GM23338 (cell line): ENCODE results near the gene SPTBN4. TPM values are rescaled to one million over a fixed set of nuclear protein-coding genes. Genes with fewer than 3 reads are reported as not detected.
A peak's percentile ranks its signal among the peaks of the same experiment; 100 is the strongest.

Source experiments
- ATAC-seq: fragments of 200-7000 bp; cut with Tn5 transposase; 3 replicates; pipeline ENCODE4 v1.9.1; 2020
- DNase-seq: peaks from one replicate; pipeline ENCODE4 v3.0.0-alpha.2; 2015; ENCODE audit warnings: low spot score
- H2AFZ ChIP-seq: fragments of 200-600 bp; sonication (generic); 2 replicates; pipeline ENCODE4 v1.8.0; 2016; ENCODE audit warnings: antibody characterized with exemption, mild to moderate bottlenecking, moderate library complexity
- H3F3A ChIP-seq: fragments of 200-600 bp; sonication (generic); replicated peaks from 2 replicates; pipeline ENCODE4 v1.8.0; 2017; ENCODE audit warnings: antibody characterized with exemption, mixed run types, low read depth
- H3K27ac ChIP-seq: fragments of 200-600 bp; sonication (generic); 2 replicates; pipeline ENCODE4 v1.6.1; 2016; ENCODE audit warnings: low read depth
- H3K27me3 ChIP-seq: fragments of 200-600 bp; sonication (generic); 2 replicates; pipeline ENCODE4 v1.8.0; 2016; ENCODE audit warnings: mild to moderate bottlenecking, mixed run types, moderate library complexity; ENCODE audit not compliant: insufficient read depth
- H3K36me3 ChIP-seq: fragments of 200-600 bp; sonication (generic); 2 replicates; pipeline ENCODE4 v1.8.0; 2016; ENCODE audit warnings: mild to moderate bottlenecking; ENCODE audit not compliant: insufficient read depth
- H3K4me1 ChIP-seq: fragments of 200-600 bp; sonication (generic); 2 replicates; pipeline ENCODE4 v1.8.0; 2016; ENCODE audit warnings: mild to moderate bottlenecking, moderate library complexity; ENCODE audit not compliant: insufficient read depth
- H3K4me2 ChIP-seq: fragments of 200-600 bp; sonication (generic); 2 replicates; pipeline ENCODE4 v1.7.1; 2017; ENCODE audit warnings: mixed run types
- H3K4me3 ChIP-seq: fragments of 200-600 bp; sonication (generic); 2 replicates; pipeline ENCODE4 v1.6.1; 2016; ENCODE audit warnings: mixed run types
- H3K79me2 ChIP-seq: fragments of 200-600 bp; sonication (generic); replicated peaks from 2 replicates; pipeline ENCODE4 v1.8.0; 2017; ENCODE audit warnings: mild to moderate bottlenecking; ENCODE audit not compliant: insufficient read depth
- H3K9me2 ChIP-seq: fragments of 200-600 bp; sonication (generic); 2 replicates; pipeline ENCODE4 v1.8.0; 2017; ENCODE audit not compliant: insufficient read depth
- H4K20me1 ChIP-seq: fragments of 200-600 bp; sonication (generic); replicated peaks from 2 replicates; pipeline ENCODE4 v1.8.0; 2017; ENCODE audit warnings: mild to moderate bottlenecking; ENCODE audit not compliant: insufficient read depth
- H3K27ac Mint-ChIP-seq: 2 replicates; pipeline ENCODE4 v1.8.0; 2020; ENCODE audit warnings: inconsistent platforms, mild to moderate bottlenecking, moderate library complexity, mixed read lengths
- H3K27me3 Mint-ChIP-seq: 3 replicates; pipeline ENCODE4 v1.8.0; 2022; ENCODE audit warnings: low read depth, mild to moderate bottlenecking, moderate library complexity, mixed read lengths, inconsistent platforms; ENCODE audit not compliant: insufficient read depth, poor library complexity
- H3K36me3 Mint-ChIP-seq: 3 replicates; pipeline ENCODE4 v1.8.0; 2021; ENCODE audit warnings: low read depth, mild to moderate bottlenecking, inconsistent platforms, moderate library complexity, mixed read lengths
- H3K4me1 Mint-ChIP-seq: 3 replicates; pipeline ENCODE4 v1.8.0; 2020; ENCODE audit warnings: mild to moderate bottlenecking, inconsistent platforms, mixed read lengths
- H3K4me3 Mint-ChIP-seq: 3 replicates; pipeline ENCODE4 v1.8.0; 2021; ENCODE audit warnings: moderate library complexity, mild to moderate bottlenecking, inconsistent platforms, mixed read lengths
- H3K9me3 Mint-ChIP-seq: 3 replicates; pipeline ENCODE4 v1.8.0; 2020; ENCODE audit warnings: moderate library complexity, mild to moderate bottlenecking, inconsistent platforms, mixed read lengths
- CREB1 ChIP-seq: fragments of 250-450 bp; sonication (Bioruptor Pico); IDR thresholded peaks from 2 replicates; pipeline ENCODE4 v1.5.0; 2020; ENCODE audit warnings: low read depth, mild to moderate bottlenecking, moderate library complexity
- CTCF ChIP-seq, 2 experiments: fragments of 200-600 bp in 1 of 2; sonication (generic) in 1 of 2; conservative IDR thresholded peaks; 2 replicates each; pipeline versions ENCODE4 v1.5.1 to v1.6.1; 2016 to 2017; ENCODE audit warnings: antibody characterized with exemption in 2 of 2, low read depth in 2 of 2, mild to moderate bottlenecking in 2 of 2, moderate library complexity in 1 of 2
- ETS1 ChIP-seq: IDR thresholded peaks from 2 replicates; pipeline ENCODE4 v1.6.1; 2016; ENCODE audit warnings: antibody characterized with exemption
- EZH2 ChIP-seq: fragments of 200-600 bp; sonication (generic); IDR thresholded peaks from one replicate; pipeline ENCODE4 v1.8.0; 2017; ENCODE audit warnings: antibody characterized with exemption, mild to moderate bottlenecking, low read depth; ENCODE audit not compliant: unreplicated experiment
- EZH2phosphoT487 ChIP-seq: fragments of 200-600 bp; sonication (generic); IDR thresholded peaks from one replicate; pipeline ENCODE4 v1.8.1; 2018; ENCODE audit warnings: antibody characterized with exemption; ENCODE audit not compliant: unreplicated experiment
- JUNB ChIP-seq: IDR thresholded peaks from one replicate; pipeline ENCODE4 v1.6.1; 2016; ENCODE audit warnings: antibody characterized with exemption; ENCODE audit not compliant: unreplicated experiment
- NANOG ChIP-seq: IDR thresholded peaks from 2 replicates; pipeline ENCODE4 v1.6.1; 2016; ENCODE audit warnings: antibody characterized with exemption, borderline replicate concordance
- POLR2AphosphoS5 ChIP-seq: IDR thresholded peaks from 2 replicates; pipeline ENCODE4 v1.6.1; 2016; ENCODE audit warnings: antibody characterized with exemption, low read depth
- STAT1 ChIP-seq: IDR thresholded peaks from one replicate; pipeline ENCODE4 v1.6.1; 2016; ENCODE audit warnings: antibody characterized with exemption; ENCODE audit not compliant: unreplicated experiment
- ZNF114 ChIP-seq: fragments of 250-450 bp; sonication (Bioruptor Pico); IDR thresholded peaks from 2 replicates; pipeline ENCODE4 v1.5.0; 2020; ENCODE audit warnings: mild to moderate bottlenecking, moderate library complexity
- ZNF331 ChIP-seq: fragments of 250-450 bp; sonication (Bioruptor Pico); IDR thresholded peaks from 2 replicates; pipeline ENCODE4 v1.5.0; 2020; ENCODE audit warnings: low read depth, mild to moderate bottlenecking, moderate library complexity
- polyA plus RNA-seq: library from polyadenylated mRNA; unstranded; fragments of >200 nt; fragmentation: Nextera tagmentation; extraction: Ambion mirVana; gene quantifications from 2 replicates; pipeline ENCODE4 v1.2.1, GENCODE V29; 2016
- total RNA-seq: library from RNA; depleted of rRNA; stranded (reverse); fragments of >200 nt; shearing (Covaris generic); gene quantifications from 2 replicates; pipeline ENCODE4 v1.2.3, GENCODE V29; 2014
- TF ChIP-seq, protein P1 (sequence below): IDR thresholded peaks from one replicate; pipeline ENCODE4 v1.6.1; 2018; ENCODE audit warnings: antibody characterized with exemption; ENCODE audit not compliant: unreplicated experiment
- TF ChIP-seq, protein P2 (sequence below): fragments of 250-450 bp; sonication (Bioruptor Pico); IDR thresholded peaks from 2 replicates; pipeline ENCODE4 v1.5.0; 2020; ENCODE audit warnings: mild to moderate bottlenecking, moderate library complexity

SPTBN4 gene
- total and polyA plus RNA-seq, 2 experiments from 2014 or later, result 1.6 to 2.3 TPM

DNA sequence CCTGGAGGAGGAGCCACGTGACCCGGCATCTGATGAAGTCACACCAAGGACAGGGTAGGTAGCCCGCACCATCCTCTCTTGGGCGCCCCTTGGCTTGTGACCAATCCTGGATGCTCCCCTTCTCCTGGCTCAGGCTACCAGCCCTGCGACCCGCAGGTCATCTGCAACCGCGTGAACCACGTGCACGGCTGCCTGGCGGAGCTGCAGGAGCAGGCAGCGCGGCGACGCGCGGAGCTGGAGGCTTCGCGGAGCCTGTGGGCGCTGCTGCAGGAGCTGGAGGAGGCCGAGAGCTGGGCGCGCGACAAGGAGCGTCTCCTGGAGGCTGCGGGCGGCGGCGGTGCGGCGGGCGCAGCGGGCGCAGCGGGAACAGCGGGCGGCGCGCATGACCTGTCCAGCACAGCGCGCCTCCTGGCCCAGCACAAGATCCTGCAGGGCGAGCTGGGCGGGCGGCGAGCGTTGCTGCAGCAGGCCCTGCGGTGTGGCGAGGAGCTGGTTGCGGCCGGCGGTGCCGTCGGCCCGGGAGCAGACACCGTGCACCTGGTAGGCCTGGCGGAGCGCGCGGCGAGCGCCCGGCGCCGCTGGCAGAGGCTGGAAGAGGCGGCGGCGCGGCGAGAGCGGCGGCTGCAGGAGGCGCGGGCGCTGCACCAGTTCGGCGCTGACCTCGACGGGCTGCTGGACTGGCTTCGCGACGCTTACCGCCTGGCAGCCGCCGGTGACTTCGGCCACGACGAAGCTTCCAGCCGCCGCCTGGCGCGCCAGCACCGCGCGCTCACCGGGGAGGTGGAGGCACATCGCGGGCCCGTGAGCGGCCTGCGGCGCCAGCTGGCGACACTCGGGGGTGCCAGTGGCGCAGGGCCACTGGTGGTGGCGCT is 45.9 kb downstream of the SPTBN4 start:
- Histone ChIP-seq H3K36me3 (no peaks in the 10 kb centered on the region), H4K20me1 (no peaks in the 10 kb centered on the region), H3K4me3 (peak overlapping the region; percentile 50), H3K79me2 (no peaks in the 10 kb centered on the region), H3K27me3 (peaks cover 83% of the 10 kb centered on the region), H3K4me2 (peak overlapping the region; percentile 73), H3K27ac (no peak overlapping the region), H3F3A (peaks cover 12% of the 10 kb centered on the region; the same call in 1 of the 2 replicates), H2AFZ (peak overlapping the region; percentile 96), H3K4me1 (no peaks in the 10 kb centered on the region), H3K9me2 (no peaks in the 10 kb centered on the region)
- peak; percentile 84 for ATAC-seq
- TF ChIP-seq, protein P1, sequence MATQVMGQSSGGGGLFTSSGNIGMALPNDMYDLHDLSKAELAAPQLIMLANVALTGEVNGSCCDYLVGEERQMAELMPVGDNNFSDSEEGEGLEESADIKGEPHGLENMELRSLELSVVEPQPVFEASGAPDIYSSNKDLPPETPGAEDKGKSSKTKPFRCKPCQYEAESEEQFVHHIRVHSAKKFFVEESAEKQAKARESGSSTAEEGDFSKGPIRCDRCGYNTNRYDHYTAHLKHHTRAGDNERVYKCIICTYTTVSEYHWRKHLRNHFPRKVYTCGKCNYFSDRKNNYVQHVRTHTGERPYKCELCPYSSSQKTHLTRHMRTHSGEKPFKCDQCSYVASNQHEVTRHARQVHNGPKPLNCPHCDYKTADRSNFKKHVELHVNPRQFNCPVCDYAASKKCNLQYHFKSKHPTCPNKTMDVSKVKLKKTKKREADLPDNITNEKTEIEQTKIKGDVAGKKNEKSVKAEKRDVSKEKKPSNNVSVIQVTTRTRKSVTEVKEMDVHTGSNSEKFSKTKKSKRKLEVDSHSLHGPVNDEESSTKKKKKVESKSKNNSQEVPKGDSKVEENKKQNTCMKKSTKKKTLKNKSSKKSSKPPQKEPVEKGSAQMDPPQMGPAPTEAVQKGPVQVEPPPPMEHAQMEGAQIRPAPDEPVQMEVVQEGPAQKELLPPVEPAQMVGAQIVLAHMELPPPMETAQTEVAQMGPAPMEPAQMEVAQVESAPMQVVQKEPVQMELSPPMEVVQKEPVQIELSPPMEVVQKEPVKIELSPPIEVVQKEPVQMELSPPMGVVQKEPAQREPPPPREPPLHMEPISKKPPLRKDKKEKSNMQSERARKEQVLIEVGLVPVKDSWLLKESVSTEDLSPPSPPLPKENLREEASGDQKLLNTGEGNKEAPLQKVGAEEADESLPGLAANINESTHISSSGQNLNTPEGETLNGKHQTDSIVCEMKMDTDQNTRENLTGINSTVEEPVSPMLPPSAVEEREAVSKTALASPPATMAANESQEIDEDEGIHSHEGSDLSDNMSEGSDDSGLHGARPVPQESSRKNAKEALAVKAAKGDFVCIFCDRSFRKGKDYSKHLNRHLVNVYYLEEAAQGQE, result no peak
- TF ChIP-seq ZNF331, result no peak
- TF ChIP-seq STAT1, result no peak
- TF ChIP-seq JUNB, result no peak
- no peak for TF ChIP-seq ZNF114
- peak; percentile 62 for TF ChIP-seq EZH2
- no peak for TF ChIP-seq CREB1 (CRISPR knock-in tag)
- no peak for TF ChIP-seq NANOG
- TF ChIP-seq POLR2AphosphoS5, result no peak
- peak in 1 of 2 experiments; percentile 32; a peak in 2 of 4 replicates for TF ChIP-seq CTCF (conservative IDR thresholded peaks at IDR 0.05; ENCODE audit: low read depth in 2 of 2)
- no peak for TF ChIP-seq ETS1
- TF ChIP-seq EZH2phosphoT487, result no peak
- TF ChIP-seq, protein P2, sequence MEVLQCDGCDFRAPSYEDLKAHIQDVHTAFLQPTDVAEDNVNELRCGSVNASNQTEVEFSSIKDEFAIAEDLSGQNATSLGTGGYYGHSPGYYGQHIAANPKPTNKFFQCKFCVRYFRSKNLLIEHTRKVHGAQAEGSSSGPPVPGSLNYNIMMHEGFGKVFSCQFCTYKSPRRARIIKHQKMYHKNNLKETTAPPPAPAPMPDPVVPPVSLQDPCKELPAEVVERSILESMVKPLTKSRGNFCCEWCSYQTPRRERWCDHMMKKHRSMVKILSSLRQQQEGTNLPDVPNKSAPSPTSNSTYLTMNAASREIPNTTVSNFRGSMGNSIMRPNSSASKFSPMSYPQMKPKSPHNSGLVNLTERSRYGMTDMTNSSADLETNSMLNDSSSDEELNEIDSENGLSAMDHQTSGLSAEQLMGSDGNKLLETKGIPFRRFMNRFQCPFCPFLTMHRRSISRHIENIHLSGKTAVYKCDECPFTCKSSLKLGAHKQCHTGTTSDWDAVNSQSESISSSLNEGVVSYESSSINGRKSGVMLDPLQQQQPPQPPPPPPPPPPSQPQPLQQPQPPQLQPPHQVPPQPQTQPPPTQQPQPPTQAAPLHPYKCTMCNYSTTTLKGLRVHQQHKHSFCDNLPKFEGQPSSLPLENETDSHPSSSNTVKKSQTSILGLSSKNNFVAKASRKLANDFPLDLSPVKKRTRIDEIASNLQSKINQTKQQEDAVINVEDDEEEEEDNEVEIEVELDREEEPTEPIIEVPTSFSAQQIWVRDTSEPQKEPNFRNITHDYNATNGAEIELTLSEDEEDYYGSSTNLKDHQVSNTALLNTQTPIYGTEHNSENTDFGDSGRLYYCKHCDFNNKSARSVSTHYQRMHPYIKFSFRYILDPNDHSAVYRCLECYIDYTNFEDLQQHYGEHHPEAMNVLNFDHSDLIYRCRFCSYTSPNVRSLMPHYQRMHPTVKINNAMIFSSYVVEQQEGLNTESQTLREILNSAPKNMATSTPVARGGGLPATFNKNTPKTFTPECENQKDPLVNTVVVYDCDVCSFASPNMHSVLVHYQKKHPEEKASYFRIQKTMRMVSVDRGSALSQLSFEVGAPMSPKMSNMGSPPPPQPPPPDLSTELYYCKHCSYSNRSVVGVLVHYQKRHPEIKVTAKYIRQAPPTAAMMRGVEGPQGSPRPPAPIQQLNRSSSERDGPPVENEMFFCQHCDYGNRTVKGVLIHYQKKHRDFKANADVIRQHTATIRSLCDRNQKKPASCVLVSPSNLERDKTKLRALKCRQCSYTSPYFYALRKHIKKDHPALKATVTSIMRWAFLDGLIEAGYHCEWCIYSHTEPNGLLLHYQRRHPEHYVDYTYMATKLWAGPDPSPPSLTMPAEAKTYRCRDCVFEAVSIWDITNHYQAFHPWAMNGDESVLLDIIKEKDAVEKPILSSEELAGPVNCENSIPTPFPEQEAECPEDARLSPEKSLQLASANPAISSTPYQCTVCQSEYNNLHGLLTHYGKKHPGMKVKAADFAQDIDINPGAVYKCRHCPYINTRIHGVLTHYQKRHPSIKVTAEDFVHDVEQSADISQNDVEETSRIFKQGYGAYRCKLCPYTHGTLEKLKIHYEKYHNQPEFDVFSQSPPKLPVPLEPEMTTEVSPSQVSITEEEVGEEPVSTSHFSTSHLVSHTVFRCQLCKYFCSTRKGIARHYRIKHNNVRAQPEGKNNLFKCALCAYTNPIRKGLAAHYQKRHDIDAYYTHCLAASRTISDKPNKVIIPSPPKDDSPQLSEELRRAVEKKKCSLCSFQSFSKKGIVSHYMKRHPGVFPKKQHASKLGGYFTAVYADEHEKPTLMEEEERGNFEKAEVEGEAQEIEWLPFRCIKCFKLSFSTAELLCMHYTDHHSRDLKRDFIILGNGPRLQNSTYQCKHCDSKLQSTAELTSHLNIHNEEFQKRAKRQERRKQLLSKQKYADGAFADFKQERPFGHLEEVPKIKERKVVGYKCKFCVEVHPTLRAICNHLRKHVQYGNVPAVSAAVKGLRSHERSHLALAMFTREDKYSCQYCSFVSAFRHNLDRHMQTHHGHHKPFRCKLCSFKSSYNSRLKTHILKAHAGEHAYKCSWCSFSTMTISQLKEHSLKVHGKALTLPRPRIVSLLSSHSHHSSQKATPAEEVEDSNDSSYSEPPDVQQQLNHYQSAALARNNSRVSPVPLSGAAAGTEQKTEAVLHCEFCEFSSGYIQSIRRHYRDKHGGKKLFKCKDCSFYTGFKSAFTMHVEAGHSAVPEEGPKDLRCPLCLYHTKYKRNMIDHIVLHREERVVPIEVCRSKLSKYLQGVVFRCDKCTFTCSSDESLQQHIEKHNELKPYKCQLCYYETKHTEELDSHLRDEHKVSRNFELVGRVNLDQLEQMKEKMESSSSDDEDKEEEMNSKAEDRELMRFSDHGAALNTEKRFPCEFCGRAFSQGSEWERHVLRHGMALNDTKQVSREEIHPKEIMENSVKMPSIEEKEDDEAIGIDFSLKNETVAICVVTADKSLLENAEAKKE, result no peak
- Mint-ChIP-seq H3K36me3 (no peaks in the 10 kb centered on the region; the same call in 2 of the 3 replicates), H3K27me3 (peaks cover 74% of the 10 kb centered on the region), H3K4me1 (no peaks in the 10 kb centered on the region; the same call in 2 of the 3 replicates), H3K9me3 (peaks cover 16% of the 10 kb centered on the region), H3K27ac (no peak overlapping the region), H3K4me3 (peak overlapping the region; percentile 55; the same call in 2 of the 3 replicates)
- DNase-seq, result peak; percentile 82
